ENCODE results near the gene RWDD4. TPM values are rescaled to one million over a fixed set of nuclear protein-coding genes. Genes with fewer than 3 reads are reported as not detected.

Gene RWDD4
- 10 to 100 TPM; 29.0 to 29.2 TPM for total RNA-seq

- ChIA-PET POLR2A (interaction anchor here (0.8 to 1.0 kb wide), 2 partner anchors 153 to 216 kb away, joined by 4 to 5 read pairs; no protein-coding TSS in a partner anchor), CTCF (interaction anchor here (1.2 to 1.3 kb wide), 2 partner anchors 9 to 155 kb away, joined by 3 to 5 read pairs; partner anchors contain the start of gene ING2)
These were observed at the start of gene RWDD4, which contains the start of gene TRAPPC11 for GRCh38 chr4:183659029-183659871. Gene RWDD4, minus strand, starts transcription at chr4:183659185. Its CDS starts 233 bp downstream, at chr4:183658952. Gene TRAPPC11, plus strand, starts transcription at chr4:183659293. Its CDS starts 4,575 bp downstream, at chr4:183663868.

GRCh38 chr4:183702492-183702891 is 43.5 kb upstream of the RWDD4 start:
- ChIA-PET POLR2A (no interaction called here), CTCF (no interaction called here)

- ChIA-PET CTCF (no interaction called here), POLR2A (no interaction called here)
These were observed 41.4 kb upstream of the RWDD4 start for GRCh38 chr4:183700407-183700806.

- CTCF ChIA-PET = no interaction called here
- POLR2A ChIA-PET = no interaction called here
These were observed 39.9 kb upstream of the RWDD4 start for GRCh38 chr4:183698909-183699308.

- ChIA-PET CTCF (no interaction called here), POLR2A (interaction anchor here (0.6 kb wide), 1 partner anchor 74 kb away, joined by 5 read pairs; no protein-coding TSS in a partner anchor)
These were observed 32.9 kb upstream of the RWDD4 start for GRCh38 chr4:183691897-183692296.

- POLR2A ChIA-PET = no interaction called here
- CTCF ChIA-PET = no interaction called here
These were observed 32.0 kb upstream of the RWDD4 start for GRCh38 chr4:183691006-183691405.

- POLR2A ChIA-PET = no interaction called here
- CTCF ChIA-PET = no interaction called here
These were observed 29.2 kb upstream of the RWDD4 start for GRCh38 chr4:183688216-183688615.

GRCh38 chr4:183686461-183686860 is 27.5 kb upstream of the RWDD4 start:
- ChIA-PET POLR2A (no interaction called here), CTCF (interaction anchor here (0.9 kb wide), 1 partner anchor 10 kb away, joined by 3 read pairs; no protein-coding TSS in a partner anchor)

GRCh38 chr4:183681119-183681518 is 22.1 kb upstream of the RWDD4 start:
- CTCF ChIA-PET = no interaction called here
- POLR2A ChIA-PET = no interaction called here

- CTCF ChIA-PET = no interaction called here
- POLR2A ChIA-PET = no interaction called here
These were observed 16.6 kb upstream of the RWDD4 start for GRCh38 chr4:183675625-183676024.

- POLR2A ChIA-PET = no interaction called here
- CTCF ChIA-PET = no interaction called here
These were observed 15.2 kb upstream of the RWDD4 start for GRCh38 chr4:183674153-183674552.

GRCh38 chr4:183670960-183671555 is 12.1 kb upstream of the RWDD4 start:
- POLR2A ChIA-PET = no interaction called here
- CTCF ChIA-PET = interaction anchor here (0.6 kb wide), 1 partner anchor 265 kb away, joined by 3 read pairs; no protein-coding TSS in a partner anchor

- CTCF ChIA-PET = no interaction called here
- POLR2A ChIA-PET = no interaction called here
These were observed 11.3 kb upstream of the RWDD4 start for GRCh38 chr4:183670251-183670650.

- POLR2A ChIA-PET = no interaction called here
- CTCF ChIA-PET = no interaction called here
These were observed 7.1 kb upstream of the RWDD4 start for GRCh38 chr4:183666088-183666487.

- ChIA-PET POLR2A (interaction anchor here (0.8 to 1.0 kb wide), 2 partner anchors 153 to 216 kb away, joined by 4 to 5 read pairs; no protein-coding TSS in a partner anchor), CTCF (interaction anchor here (1.2 to 1.3 kb wide), 2 partner anchors 10 to 155 kb away, joined by 3 to 5 read pairs; partner anchors contain the start of gene ING2)
These were observed 872 bp upstream of the RWDD4 start for GRCh38 chr4:183659872-183660242.

- POLR2A ChIA-PET = interaction anchor here (1.0 kb wide), 1 partner anchor 215 kb away, joined by 5 read pairs; no protein-coding TSS in a partner anchor
- CTCF ChIA-PET = interaction anchor here (1.3 kb wide), 1 partner anchor 154 kb away, joined by 5 read pairs; the partner anchor contains the start of gene ING2
These were observed 490 bp downstream of the RWDD4 start for GRCh38 chr4:183658362-183659028.

GRCh38 chr4:183657564-183657963 is 1.4 kb downstream of the RWDD4 start:
- CTCF ChIA-PET = no interaction called here
- POLR2A ChIA-PET = no interaction called here

- CTCF ChIA-PET = interaction anchor here (0.7 kb wide), 1 partner anchor 143 kb away, joined by 3 read pairs; no protein-coding TSS in a partner anchor
- POLR2A ChIA-PET = no interaction called here
These were observed 13.7 kb downstream of the RWDD4 start for GRCh38 chr4:183645326-183645725.

GRCh38 chr4:183639291-183639690 is 19.7 kb downstream of the RWDD4 start:
- POLR2A ChIA-PET = no interaction called here
- CTCF ChIA-PET = no interaction called here

- POLR2A ChIA-PET = interaction anchor here (0.6 kb wide), 1 partner anchor 15 kb away, joined by 7 read pairs; no protein-coding TSS in a partner anchor
- CTCF ChIA-PET = no interaction called here
These were observed 20.5 kb downstream of the RWDD4 start for GRCh38 chr4:183638436-183638835.
